HG03045 (cell line): ENCODE measurements around the gene PLXND1.

Experiments used
- ATAC-seq: cut with Tn5 transposase; IDR thresholded peaks from one replicate; pipeline ENCODE4 v1.9.1; 2021; ENCODE audit warnings: mild to moderate bottlenecking, moderate library complexity; ENCODE audit not compliant: unreplicated experiment

The PLXND1 gene

DNA sequence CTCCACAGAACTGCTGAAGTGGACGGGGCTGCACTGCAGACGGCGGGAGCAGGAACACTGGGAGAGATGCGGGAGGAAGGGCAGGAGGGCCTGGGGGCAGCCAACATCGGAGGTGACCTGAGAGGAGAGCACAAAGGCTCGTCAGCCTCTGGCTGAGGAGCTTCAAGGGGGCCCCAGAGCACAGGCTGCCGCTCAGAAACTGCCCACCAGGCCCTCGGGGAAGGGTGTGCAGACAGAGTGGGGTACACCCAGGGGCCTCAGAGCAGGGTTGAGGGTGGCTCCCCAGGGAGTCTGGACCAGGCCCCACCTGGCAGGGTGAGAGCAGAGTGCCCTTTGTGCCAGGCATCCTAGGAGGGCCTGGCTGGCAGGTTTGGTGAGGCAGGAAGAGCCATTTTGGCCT lies 92.8 kb downstream of the PLXND1 start:
- no peak for ATAC-seq

DNA sequence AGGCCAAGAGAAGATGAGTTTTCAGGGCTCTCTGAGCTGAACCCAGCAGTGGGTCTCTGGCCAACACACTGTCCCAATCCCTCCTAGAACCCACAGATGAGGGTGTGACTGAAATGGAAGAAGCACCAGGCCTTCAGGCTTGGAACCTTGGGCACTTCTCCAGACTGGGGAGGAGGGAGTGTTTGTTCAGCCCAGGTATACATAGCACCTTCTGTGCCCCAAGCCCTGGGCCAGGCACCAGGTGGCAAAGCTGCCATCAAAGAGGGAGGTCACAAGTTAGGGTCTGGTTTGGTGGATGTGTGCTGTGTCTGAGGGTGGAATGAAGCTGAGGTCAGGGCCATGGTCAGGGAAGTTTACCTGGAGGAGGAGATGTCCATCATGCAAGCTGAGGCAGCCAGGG lies 93.9 kb downstream of the PLXND1 start:
- ATAC-seq = no peak

- no peak for ATAC-seq
Measured at GRCh38 chr3:129507181-129507831, 99.2 kb downstream of the PLXND1 start.

- no peak for ATAC-seq
Measured at GRCh38 chr3:129506231-129506742, 100.2 kb downstream of the PLXND1 start.

GRCh38 chr3:129505341-129505740 lies 101.1 kb downstream of the PLXND1 start:
- ATAC-seq = no peak
